A673 (cell line): ENCODE measurements around the gene KRT17. TPM values are rescaled to one million over a fixed set of nuclear protein-coding genes. Genes with fewer than 3 reads are reported as not detected.

Experiments used
- BruUV-seq: library from RNA; stranded (reverse); fragments of 400-500 nt; replicated peaks from 2 replicates; lab custom pipeline; 2021; lab: Mats Ljungman, UMichigan
- CTCF ChIA-PET: fragments of 300-600 bp; sonication (Branson Sonifier 250); formaldehyde crosslinking; loops from one replicate; lab custom pipeline; 2022; ENCODE audit warnings: antibody characterized with exemption; lab: Charles Lee
- POLR2A ChIA-PET: fragments of 300-600 bp; sonication (Branson Sonifier 250); formaldehyde crosslinking; loops from one replicate; lab custom pipeline; 2022; ENCODE audit warnings: antibody characterized with exemption; ENCODE audit not compliant: low non-redundant PET; lab: Charles Lee
- DNase-seq: peaks from one replicate; pipeline ENCODE4 v3.0.0-alpha.2; 2015; ENCODE audit warnings: low spot score
- H3K27ac ChIP-seq: fragments of 200-600 bp; sonication (generic); 2 replicates; pipeline ENCODE4 v1.5.1; 2016; ENCODE audit warnings: mixed run types, low read depth, mild to moderate bottlenecking, mixed read lengths, antibody characterized with exemption, low read length; ENCODE audit not compliant: poor library complexity, severe bottlenecking
- H3K27me3 ChIP-seq: fragments of 200-600 bp; sonication (generic); replicated peaks from 2 replicates; pipeline ENCODE4 v1.6.1; 2017; ENCODE audit warnings: mixed run types, low read depth, mild to moderate bottlenecking, mixed read lengths, antibody characterized with exemption, low read length; ENCODE audit not compliant: insufficient read depth, poor library complexity
- H3K36me3 ChIP-seq: fragments of 200-600 bp; sonication (generic); 2 replicates; pipeline ENCODE4 v1.6.1; 2016; ENCODE audit warnings: mixed run types, mild to moderate bottlenecking, mixed read lengths, antibody characterized with exemption, low read length; ENCODE audit not compliant: insufficient read depth, poor library complexity, severe bottlenecking
- H3K4me1 ChIP-seq: fragments of 200-600 bp; sonication (generic); 2 replicates; pipeline ENCODE4 v1.6.1; 2017; ENCODE audit warnings: mixed run types, mild to moderate bottlenecking, mixed read lengths, antibody characterized with exemption, low read length; ENCODE audit not compliant: insufficient read depth, poor library complexity, severe bottlenecking
- H3K4me3 ChIP-seq: fragments of 200-600 bp; sonication (generic); 2 replicates; pipeline ENCODE4 v1.5.1; 2016; ENCODE audit warnings: low read depth, mixed run types, mild to moderate bottlenecking, mixed read lengths, low read length; ENCODE audit not compliant: poor library complexity, severe bottlenecking
- H3K9me3 ChIP-seq: fragments of 200-600 bp; sonication (generic); 2 replicates; pipeline ENCODE4 v1.6.1; 2016; ENCODE audit warnings: mixed run types, low read depth, mild to moderate bottlenecking, mixed read lengths, antibody characterized with exemption, low read length; ENCODE audit not compliant: poor library complexity, severe bottlenecking
- EZH2 ChIP-seq: fragments of 200-600 bp; sonication (generic); IDR thresholded peaks from 2 replicates; pipeline ENCODE4 v1.6.1; 2017; ENCODE audit warnings: borderline replicate concordance, low read depth, mild to moderate bottlenecking, mixed read lengths, antibody characterized with exemption, low read length; ENCODE audit not compliant: poor library complexity, severe bottlenecking
- intact Hi-C: fragments of 100-400 bp; cut with micrococcal nuclease; formaldehyde crosslinking; loops from one replicate; pipeline ENCODE4 v1.10.0; 2022; ENCODE audit not compliant: unreplicated experiment
- total RNA-seq: library from RNA; stranded (reverse); gene quantifications from 2 replicates; pipeline ENCODE4 v1.2.3, GENCODE V29; 2021
- TF ChIP-seq, protein P1 (sequence below): fragments of 300-800, 200-600 bp; sonication (generic); conservative IDR thresholded peaks from 2 replicates; pipeline ENCODE4 v1.5.1; 2017; ENCODE audit warnings: low read depth, mild to moderate bottlenecking, antibody characterized with exemption, low read length, moderate library complexity, mixed read lengths

KRT17 gene
- total RNA-seq, 1 experiment from 2014 or later: 54.1 TPM

DNA sequence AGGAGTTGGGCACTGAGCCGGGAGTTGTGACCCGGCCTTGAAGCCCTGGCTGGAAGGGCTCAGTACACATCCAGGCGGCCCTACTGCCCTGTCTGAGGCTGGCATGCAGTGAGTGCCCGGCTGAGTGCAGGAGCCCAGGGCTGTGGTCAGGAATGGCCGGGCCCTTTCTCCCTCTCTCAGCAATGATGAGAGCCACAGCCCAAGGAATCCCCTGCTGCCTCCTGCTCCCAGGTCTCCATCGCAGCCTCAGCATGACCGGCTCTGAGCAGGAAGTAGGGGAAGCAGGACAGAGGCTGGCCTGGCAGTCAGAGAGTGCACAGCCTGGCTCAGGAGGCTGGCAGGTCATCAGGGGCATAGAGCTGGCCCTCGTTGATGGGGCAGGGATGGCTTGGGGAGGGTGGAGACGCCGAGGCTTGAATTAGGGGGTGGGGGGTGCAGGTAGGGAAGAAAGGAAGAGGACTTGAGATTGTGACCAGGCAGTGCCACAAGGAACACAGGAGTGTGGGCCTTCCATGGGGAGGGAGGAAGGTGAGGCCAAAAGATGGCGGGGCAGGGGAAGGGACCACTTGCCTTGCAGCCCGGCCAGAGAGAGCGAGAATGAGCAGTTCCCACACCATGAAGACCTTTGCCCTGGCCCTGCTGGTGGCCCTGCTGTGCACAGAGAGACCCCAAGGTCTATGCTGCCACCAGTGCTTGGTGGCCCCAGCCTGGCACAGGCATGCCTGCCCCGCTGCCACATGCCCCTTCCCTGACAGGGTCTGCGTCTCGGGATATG lies 32.1 kb upstream of the KRT17 start:
- CTCF ChIA-PET: no interaction called here
- H3K27me3 ChIP-seq: no peaks in the 10 kb centered on the region

DNA sequence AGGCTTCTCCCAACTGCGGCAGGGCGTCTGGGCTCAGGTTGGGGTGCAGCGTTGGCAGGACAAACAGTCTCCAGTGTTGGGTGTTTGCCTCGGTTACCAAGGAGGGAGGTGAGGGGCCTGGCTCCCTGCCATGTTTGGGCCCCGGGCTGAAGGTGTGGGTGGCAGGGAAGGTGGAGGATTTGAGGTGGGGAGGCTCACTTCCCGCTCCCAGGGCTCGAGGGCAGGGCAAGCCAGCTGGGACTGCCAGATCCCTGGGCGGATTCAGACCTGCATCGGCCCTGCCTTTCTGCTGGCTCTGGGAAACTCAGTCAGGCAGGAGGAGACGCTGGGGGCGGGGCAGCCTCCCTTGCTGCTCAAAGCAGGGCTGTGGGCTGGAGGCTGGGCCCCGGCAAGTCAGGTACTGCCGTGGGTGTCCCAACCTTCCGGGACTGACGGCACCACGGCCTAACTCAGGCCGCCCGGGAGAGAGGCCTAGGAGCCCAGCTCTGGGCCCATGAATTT lies 31.3 kb upstream of the KRT17 start:
- TF ChIP-seq EZH2: no peak
- TF ChIP-seq, protein P1, sequence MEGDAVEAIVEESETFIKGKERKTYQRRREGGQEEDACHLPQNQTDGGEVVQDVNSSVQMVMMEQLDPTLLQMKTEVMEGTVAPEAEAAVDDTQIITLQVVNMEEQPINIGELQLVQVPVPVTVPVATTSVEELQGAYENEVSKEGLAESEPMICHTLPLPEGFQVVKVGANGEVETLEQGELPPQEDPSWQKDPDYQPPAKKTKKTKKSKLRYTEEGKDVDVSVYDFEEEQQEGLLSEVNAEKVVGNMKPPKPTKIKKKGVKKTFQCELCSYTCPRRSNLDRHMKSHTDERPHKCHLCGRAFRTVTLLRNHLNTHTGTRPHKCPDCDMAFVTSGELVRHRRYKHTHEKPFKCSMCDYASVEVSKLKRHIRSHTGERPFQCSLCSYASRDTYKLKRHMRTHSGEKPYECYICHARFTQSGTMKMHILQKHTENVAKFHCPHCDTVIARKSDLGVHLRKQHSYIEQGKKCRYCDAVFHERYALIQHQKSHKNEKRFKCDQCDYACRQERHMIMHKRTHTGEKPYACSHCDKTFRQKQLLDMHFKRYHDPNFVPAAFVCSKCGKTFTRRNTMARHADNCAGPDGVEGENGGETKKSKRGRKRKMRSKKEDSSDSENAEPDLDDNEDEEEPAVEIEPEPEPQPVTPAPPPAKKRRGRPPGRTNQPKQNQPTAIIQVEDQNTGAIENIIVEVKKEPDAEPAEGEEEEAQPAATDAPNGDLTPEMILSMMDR: no peak
- intact Hi-C loops: no loop called here
- H3K4me1 ChIP-seq: no peaks in the 10 kb centered on the region
- H3K9me3 ChIP-seq: no peaks in the 10 kb centered on the region
- H3K4me3 ChIP-seq: no peak overlapping the region
- no peak overlapping the region for H3K27ac ChIP-seq
- CTCF ChIA-PET: no interaction called here
- POLR2A ChIA-PET: no interaction called here
- no peaks in the 10 kb centered on the region for H3K27me3 ChIP-seq
- DNase-seq: no peak
- BruUV-seq: no TSS peak
- no peaks in the 10 kb centered on the region for H3K36me3 ChIP-seq

More for the DNA sequence above, 32.1 kb upstream of the KRT17 start:
- no peak for DNase-seq
- intact Hi-C loops: no loop called here
- BruUV-seq: no TSS peak
- Histone ChIP-seq H3K27ac (no peak overlapping the region), H3K9me3 (no peaks in the 10 kb centered on the region), H3K36me3 (no peaks in the 10 kb centered on the region), H3K4me1 (no peaks in the 10 kb centered on the region), H3K4me3 (no peak overlapping the region)
- POLR2A ChIA-PET: no interaction called here
- TF ChIP-seq, protein P1: no peak

DNA sequence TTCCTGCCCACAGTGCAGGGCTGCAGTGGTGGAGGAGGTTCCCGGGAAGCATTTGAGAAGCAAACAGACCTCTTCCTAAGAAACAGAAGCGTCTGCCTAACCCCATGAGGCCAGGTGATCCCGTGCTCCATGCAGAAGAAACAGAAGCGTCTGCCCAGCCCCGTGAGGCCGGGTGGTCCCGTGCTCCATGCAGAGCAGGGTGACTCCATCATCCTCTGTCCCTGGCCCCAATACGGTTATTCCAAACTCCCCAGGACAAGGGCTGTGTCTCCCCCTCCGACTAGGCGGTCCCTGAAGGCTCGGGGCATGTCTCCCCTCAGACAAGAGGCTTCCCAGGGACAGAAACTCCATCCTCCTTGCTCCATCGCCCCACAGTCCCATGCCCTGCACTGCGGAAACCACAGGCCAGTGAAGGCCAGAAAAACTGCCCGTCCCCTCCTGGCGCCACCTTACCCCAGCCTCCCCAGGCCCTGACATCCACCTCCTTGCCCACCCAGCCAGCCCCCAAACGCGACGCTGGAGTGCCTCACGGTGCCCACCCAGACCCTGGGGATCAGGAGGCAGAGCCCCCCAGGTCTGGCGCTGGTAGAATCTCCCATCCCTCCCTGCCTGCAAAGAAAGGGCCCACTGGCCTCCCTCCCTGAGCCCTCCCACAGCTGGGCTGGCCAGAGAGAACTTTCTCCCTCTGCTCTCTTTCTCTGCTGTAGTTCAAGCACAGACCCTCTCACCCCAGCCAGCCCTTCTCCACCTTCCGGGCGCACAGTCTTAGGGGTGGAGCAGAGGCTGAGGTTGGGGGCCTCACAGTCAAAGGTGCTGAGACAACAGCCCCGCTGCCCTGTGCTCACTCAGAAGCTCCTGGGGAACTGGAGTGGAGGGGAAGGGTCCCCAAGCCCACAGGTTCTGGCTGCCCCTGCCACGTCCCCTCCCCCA lies 30.6 kb upstream of the KRT17 start:
- CTCF ChIA-PET: interaction anchor here (1.3 kb wide), 1 partner anchor 8 kb away, joined by 6 read pairs; no protein-coding TSS in a partner anchor
- no peak for TF ChIP-seq EZH2
- TF ChIP-seq, protein P1: no peak
- POLR2A ChIA-PET: no interaction called here
- no peaks in the 10 kb centered on the region for H3K27me3 ChIP-seq
- no peak overlapping the region for H3K27ac ChIP-seq
- no peaks in the 10 kb centered on the region for H3K4me1 ChIP-seq
- H3K36me3 ChIP-seq: no peaks in the 10 kb centered on the region
- H3K4me3 ChIP-seq: no peak overlapping the region
- intact Hi-C loops: no loop called here
- no peak for DNase-seq
- H3K9me3 ChIP-seq: no peaks in the 10 kb centered on the region
- no TSS peak for BruUV-seq
